NCI-H510A (cell line): ENCODE results near the gene DTNA.

Source experiments
- DNase-seq: peaks from one replicate; lab custom pipeline; 2025; lab: John Stamatoyannopoulos, UW

The DTNA gene

DNA sequence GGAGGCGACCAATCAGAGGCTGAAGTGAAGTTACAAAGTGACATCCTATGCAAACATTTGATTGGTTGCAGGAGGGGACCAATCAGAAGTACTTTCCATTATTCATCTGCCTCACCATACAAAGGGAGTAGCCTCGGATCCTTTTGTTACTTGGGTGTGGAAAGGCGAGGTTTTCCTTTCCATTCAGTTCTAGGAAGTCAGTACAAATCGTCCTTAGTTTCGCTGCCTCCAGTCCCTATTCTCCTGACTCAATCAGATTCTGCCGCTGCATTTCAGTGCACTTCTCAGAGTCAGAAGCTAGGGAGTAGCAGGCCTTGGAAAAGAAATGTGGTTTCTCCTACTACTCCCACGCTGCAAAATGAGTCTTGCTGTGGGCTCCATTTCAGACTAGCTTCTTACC lies 149.4 kb downstream of the DTNA start:
- DNase-seq: no peak

GRCh38 chr18:34862561-34862960 lies 152.5 kb downstream of the DTNA start:
- no peak for DNase-seq

GRCh38 chr18:34863702-34864101 lies 153.6 kb downstream of the DTNA start:
- no peak for DNase-seq

DNA sequence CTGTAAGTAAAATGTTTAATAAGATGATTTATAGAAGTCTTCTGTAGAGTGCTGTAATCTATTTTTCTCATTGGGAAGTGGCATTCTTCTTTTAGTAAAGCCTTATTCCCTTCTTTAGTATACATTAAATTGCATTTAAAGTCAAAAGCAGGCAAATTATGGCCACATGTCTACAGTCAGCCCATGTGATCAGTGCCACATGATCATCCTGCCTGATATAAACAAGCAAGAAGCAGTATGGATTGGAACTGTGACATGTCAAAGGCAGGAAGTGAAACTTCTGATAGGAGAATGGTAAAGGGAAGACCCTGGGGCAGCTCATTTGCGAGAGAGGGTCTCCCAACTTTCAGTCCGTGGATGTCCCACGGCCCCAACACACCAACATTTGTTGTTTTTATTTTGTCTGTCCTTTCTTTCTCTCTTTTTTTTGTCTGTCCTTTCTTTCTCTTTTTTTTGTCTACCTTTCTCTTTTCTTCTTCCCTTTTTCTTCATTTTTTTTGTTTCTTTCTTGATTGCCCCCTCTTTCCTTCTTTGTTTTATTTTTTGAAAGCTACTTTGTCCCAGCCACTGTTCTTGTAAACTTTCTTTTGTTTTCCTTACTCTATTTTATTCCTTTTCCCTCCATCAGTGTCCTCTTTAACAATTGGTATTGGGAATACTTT lies 154.9 kb downstream of the DTNA start:
- no peak for DNase-seq

DNA sequence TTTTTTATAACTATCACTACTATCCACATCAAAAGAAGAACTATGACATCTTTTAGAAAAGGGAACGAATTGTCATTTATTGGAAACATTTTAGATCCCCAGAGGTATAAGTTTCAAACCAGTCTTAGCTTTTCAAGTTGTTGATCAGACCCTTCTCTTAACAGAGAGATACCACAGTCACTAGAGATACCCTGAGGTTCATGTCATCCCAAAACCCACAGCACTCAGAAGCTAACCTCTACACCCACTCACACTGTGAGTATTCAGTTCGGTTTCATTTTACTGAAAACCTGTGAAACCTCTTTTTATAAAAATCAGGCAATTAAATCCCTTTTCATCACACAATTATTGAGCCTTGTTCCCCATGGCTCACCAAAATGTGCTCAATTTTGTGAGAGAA lies 156.2 kb downstream of the DTNA start:
- no peak for DNase-seq

- no peak for DNase-seq
Measured at GRCh38 chr18:34866739-34867138, 156.6 kb downstream of the DTNA start.

DNA sequence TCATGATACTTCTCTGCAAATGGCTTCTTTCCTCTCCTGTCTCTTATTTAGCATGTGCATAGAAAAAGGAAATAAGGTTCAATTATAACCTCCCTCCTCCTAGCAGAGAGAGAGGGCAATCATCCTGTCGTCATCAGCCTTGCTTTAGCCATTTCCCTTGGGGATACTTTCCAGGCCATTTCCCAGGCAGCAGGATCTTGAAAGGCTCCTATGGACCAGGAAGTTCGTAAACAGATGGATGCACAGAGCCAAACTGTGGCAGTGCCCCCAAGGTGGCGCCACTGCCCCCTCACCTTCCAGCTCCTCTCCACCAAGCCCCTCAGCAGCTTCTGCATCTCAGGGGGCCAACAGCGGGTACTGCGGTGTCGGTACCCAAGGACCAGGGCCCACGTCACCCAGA lies 157.4 kb downstream of the DTNA start:
- DNase-seq: no peak

DNA sequence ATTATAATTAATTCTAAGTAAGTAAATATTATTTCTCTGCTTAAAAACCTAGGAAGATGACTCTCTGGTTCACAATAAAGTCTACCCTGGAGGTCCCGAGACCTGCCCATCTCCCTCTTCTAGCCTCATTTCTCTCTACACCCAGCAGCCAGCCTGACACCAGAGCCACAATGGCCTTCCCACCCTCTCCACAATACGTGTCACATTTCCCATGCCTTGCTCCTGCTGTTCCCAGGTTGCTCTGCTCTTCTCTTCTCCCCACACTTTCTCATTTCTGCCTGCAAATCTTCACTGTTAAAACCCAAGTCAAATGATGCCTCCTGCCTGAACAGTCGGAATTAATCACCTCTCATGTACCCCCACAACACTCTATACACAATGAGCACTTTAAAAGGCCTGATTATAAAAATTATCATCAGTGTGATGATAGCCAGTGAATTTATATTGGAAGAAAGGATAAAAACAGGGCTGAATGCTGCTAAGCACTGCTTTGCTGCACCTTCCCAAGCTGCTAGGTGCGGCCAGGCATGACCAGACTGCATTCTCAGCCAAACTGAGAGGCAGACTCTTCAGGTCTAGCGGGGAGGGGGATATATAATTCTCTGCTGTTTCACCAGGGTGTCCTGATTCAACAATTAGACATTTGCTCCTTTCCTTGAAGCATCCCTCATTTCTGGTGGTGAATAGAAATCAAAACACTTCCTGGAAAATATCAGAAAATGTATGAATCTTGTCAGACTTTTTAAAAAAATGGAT lies 160.6 kb downstream of the DTNA start:
- peak; percentile 12 for DNase-seq

DNA sequence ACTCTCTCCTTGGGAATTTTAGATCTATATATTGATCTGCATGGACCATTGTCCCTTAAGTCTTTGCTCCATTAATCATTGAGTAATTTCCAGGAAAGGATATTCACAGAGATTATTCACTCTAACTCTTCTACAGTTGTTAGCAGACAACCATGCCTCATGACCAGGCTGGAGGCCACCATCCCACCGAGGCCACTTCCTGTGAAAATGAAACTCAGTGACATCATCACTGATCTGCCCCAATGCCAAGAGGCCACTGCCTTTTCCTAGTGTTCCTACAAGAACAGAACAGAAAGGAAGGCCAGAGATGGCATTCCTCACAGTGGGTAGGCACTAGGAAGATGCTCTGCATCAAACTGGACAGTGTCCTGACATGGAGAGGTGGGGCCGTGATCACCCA lies 161.3 kb downstream of the DTNA start:
- DNase-seq: no peak

- DNase-seq: no peak
Measured at GRCh38 chr18:34872066-34872465, 162.0 kb downstream of the DTNA start.

GRCh38 chr18:34873986-34874580 lies 164.0 kb downstream of the DTNA start:
- no peak for DNase-seq

DNA sequence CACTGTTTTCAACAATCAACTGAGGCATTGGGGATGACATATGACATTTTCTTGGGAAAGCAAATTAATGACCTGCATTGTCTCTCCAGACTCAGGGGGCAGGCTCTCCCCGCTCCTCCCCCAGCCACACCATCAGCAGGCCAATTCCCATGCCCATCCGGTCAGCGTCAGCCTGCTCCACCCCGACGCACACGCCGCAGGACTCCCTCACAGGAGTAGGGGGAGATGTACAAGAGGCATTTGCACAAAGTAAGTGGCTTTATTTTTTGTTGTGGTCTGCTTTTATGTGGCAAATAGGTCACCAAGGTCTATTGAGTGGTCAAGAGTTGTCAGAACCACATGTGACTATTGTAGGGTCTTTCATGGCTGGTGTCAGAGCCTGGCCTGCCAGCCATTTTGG lies 165.1 kb downstream of the DTNA start:
- DNase-seq: no peak

- DNase-seq: no peak
Measured at GRCh38 chr18:34880403-34880802, 170.3 kb downstream of the DTNA start.

GRCh38 chr18:34880882-34881834 lies 171.1 kb downstream of the DTNA start:
- DNase-seq: no peak

DNA sequence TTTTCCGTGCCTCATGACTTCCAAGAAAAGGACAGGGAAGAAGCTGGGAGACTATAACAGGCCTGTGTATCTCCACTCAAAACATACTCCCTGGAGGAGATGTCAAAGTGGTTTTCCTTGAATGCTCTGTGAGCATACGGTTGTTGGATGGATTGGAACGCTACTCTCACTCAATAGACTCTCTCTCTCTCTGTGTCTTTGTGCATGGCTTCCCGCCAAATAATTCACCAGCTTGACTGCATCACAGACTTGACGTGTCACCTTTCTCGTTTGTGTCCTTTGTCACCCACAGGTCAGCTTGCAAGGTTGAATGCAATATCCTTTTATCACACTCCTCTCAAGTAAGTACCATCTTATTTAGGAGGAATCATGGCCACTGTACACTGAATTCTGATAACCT lies 174.3 kb downstream of the DTNA start:
- DNase-seq: no peak

DNA sequence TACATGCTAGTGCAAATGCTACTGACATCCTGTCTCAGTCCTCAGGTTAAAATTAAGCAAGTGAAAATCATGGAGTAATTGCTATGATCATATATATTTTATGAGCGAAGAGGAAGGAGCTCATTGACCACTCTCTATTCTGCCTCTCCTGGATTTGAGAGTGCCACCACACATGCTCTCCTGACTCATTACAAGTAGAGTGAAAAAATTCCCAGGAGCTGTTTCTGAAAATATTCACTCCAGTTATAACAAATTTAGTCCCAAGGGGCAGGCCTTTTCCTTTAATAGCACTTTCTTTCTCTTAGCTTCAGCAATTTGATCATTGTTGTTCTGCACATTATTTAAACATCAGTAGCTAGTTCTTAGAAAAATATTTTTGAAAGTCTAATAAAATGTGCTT lies 176.1 kb downstream of the DTNA start:
- DNase-seq: no peak

DNA sequence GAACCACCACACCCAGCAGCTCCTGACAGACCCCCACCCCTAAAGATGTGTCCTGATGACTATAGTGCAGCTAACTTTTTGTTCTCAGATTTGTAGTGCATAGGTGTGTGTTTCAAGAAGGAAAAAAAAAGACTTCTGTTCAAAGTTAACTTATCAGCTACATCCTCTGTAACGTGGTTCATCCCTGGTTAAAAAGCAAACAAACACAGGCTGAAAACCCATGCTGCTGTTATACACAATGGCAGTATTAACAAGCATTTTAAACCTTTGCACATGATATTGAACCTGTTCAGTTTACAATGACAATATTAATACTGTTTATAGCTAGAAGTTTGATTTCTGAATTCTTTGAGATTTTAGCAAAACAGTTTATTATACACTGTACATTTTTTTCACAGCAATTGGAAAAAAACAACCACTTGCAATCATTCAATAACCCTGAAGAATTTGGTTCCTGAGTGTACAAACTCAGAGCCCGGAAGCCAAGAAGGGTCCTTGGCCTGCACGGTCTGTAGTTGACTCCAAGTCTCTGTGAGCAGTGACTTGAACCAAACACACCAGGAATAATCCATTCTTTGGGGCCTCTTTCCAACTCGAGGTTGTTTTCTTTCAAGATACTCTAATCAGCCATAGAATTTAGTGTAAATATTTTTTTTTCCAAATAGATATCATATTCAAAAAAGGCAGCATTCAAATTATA lies 177.9 kb downstream of the DTNA start:
- no peak for DNase-seq

- no peak for DNase-seq
Measured at GRCh38 chr18:34890486-34891085, 180.5 kb downstream of the DTNA start.

GRCh38 chr18:34892379-34892778 lies 182.3 kb downstream of the DTNA start:
- DNase-seq: no peak

- no peak for DNase-seq
Measured at GRCh38 chr18:34893239-34893638, 183.1 kb downstream of the DTNA start.

GRCh38 chr18:34901299-34901698 lies 191.2 kb downstream of the DTNA start:
- no peak for DNase-seq
